ENCODE results near the gene ZNF536.

DNA sequence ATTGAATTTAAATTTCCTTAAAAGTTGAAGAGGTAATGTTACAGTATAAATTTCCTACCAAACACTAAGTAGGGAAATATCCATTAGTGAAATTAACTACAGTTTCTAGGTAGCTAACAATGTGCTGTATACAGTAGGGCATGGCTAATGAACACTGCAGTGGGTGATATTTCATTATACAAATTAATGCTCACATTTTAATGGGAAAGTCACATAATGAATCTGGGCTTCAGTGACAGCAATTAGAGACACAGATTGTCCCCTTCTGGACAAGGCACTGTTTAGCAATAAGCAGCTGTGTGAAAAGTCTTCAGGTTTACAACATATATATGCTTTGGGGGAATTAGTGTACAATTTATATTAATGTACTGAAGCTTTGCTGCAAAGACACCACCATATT is 169.4 kb downstream of the ZNF536 start:
- TF ChIP-seq, protein P1, sequence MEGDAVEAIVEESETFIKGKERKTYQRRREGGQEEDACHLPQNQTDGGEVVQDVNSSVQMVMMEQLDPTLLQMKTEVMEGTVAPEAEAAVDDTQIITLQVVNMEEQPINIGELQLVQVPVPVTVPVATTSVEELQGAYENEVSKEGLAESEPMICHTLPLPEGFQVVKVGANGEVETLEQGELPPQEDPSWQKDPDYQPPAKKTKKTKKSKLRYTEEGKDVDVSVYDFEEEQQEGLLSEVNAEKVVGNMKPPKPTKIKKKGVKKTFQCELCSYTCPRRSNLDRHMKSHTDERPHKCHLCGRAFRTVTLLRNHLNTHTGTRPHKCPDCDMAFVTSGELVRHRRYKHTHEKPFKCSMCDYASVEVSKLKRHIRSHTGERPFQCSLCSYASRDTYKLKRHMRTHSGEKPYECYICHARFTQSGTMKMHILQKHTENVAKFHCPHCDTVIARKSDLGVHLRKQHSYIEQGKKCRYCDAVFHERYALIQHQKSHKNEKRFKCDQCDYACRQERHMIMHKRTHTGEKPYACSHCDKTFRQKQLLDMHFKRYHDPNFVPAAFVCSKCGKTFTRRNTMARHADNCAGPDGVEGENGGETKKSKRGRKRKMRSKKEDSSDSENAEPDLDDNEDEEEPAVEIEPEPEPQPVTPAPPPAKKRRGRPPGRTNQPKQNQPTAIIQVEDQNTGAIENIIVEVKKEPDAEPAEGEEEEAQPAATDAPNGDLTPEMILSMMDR (IDR thresholded peaks at IDR 0.05) = no peak
- TF ChIP-seq EZH2 (IDR thresholded peaks at IDR 0.05; ENCODE audit: borderline replicate concordance, insufficient read depth, low read depth, low read length, poor library complexity, severe bottlenecking) = no peak

All from B cell (primary cell).